ENCODE measurements around the gene TNK1. TPM values are rescaled to one million over a fixed set of nuclear protein-coding genes. Genes with fewer than 3 reads are reported as not detected.

The TNK1 gene
- polyA plus RNA-seq, 2 donors = 6.1 to 9.3 TPM

GRCh38 chr17:7403043-7403726, 22.3 kb downstream of the TNK1 start:
- H3K9me3 ChIP-seq (ENCODE audit: control insufficient read depth in 2 of 2, insufficient read depth in 1 of 2, low read depth in 1 of 2, low read length in 1 of 2) = no peaks in the 10 kb centered on the region
- H3K36me3 ChIP-seq (ENCODE audit: control insufficient read depth in 2 of 2, insufficient read depth in 2 of 2, low read length in 1 of 2) = no peaks in the 10 kb centered on the region
- WGBS, 2 donors = 14 to 16% methylated on average over 16 of the region's 16 CpGs
- H3K4me3 ChIP-seq (ENCODE audit: low read depth in 1 of 2, low read length in 2 of 2) = peak overlapping the region; percentile 66 to 70
- H3K27me3 ChIP-seq (ENCODE audit: control insufficient read depth in 1 of 2, insufficient read depth in 2 of 2, low read length in 2 of 2) = no peaks in the 10 kb centered on the region
- H3K4me1 ChIP-seq (ENCODE audit: control insufficient read depth in 2 of 2, insufficient read depth in 2 of 2, low read length in 1 of 2) = peaks cover 2 to 6% of the 10 kb centered on the region in 2 donors
- H3K27ac ChIP-seq (ENCODE audit: low read depth in 2 of 2, low read length in 1 of 2) = peak overlapping the region; percentile 79 to 98

- Histone ChIP-seq H3K4me1 (ENCODE audit: control insufficient read depth in 2 of 2, insufficient read depth in 2 of 2, low read length in 1 of 2) (peaks cover 2 to 6% of the 10 kb centered on the region in 2 donors), H3K4me3 (ENCODE audit: low read depth in 1 of 2, low read length in 2 of 2) (peak overlapping the region; percentile 66 to 70), H3K36me3 (ENCODE audit: control insufficient read depth in 2 of 2, insufficient read depth in 2 of 2, low read length in 1 of 2) (peaks cover 0 to 2% of the 10 kb centered on the region in 2 donors), H3K9me3 (ENCODE audit: control insufficient read depth in 2 of 2, insufficient read depth in 1 of 2, low read depth in 1 of 2, low read length in 1 of 2) (no peaks in the 10 kb centered on the region), H3K27me3 (ENCODE audit: control insufficient read depth in 1 of 2, insufficient read depth in 2 of 2, low read length in 2 of 2) (no peaks in the 10 kb centered on the region), H3K27ac (ENCODE audit: low read depth in 2 of 2, low read length in 1 of 2) (peak overlapping the region; percentile 79 to 98)
- WGBS, 2 donors = 1% methylated on average over 13 of the region's 13 CpGs
These were observed 22.8 kb downstream of the TNK1 start for GRCh38 chr17:7403727-7403976.

GRCh38 chr17:7403977-7404736, 23.3 kb downstream of the TNK1 start, which contains the start of gene TMEM256:
Gene TMEM256, minus strand, starts transcription at chr17:7404097. Its CDS starts 13 bp downstream, at chr17:7404084.
- H3K9me3 ChIP-seq (ENCODE audit: control insufficient read depth in 2 of 2, insufficient read depth in 1 of 2, low read depth in 1 of 2, low read length in 1 of 2) = no peaks in the 10 kb centered on the region
- H3K27me3 ChIP-seq (ENCODE audit: control insufficient read depth in 1 of 2, insufficient read depth in 2 of 2, low read length in 2 of 2) = no peaks in the 10 kb centered on the region
- 1% methylated on average over 49 of the region's 49 CpGs for WGBS, 2 donors
- peak within 1 kb of the TSS; percentile 80 to 98 for H3K27ac ChIP-seq (ENCODE audit: low read depth in 2 of 2, low read length in 1 of 2)
- peaks cover 2 to 6% of the 10 kb centered on the region in 2 donors for H3K4me1 ChIP-seq (ENCODE audit: control insufficient read depth in 2 of 2, insufficient read depth in 2 of 2, low read length in 1 of 2)
- peaks cover 0 to 4% of the 10 kb centered on the region in 2 donors for H3K36me3 ChIP-seq (ENCODE audit: control insufficient read depth in 2 of 2, insufficient read depth in 2 of 2, low read length in 1 of 2)
- peak within 1 kb of the TSS; percentile 66 to 70 for H3K4me3 ChIP-seq (ENCODE audit: low read depth in 1 of 2, low read length in 2 of 2)

- peak overlapping the region; percentile 66 to 70 for H3K4me3 ChIP-seq (ENCODE audit: low read depth in 1 of 2, low read length in 2 of 2)
These were observed 24.0 kb downstream of the TNK1 start for GRCh38 chr17:7404737-7405349.

GRCh38 chr17:7405350-7406234, 24.7 kb downstream of the TNK1 start:
- Histone ChIP-seq H3K36me3 (ENCODE audit: control insufficient read depth in 2 of 2, insufficient read depth in 2 of 2, low read length in 1 of 2) (peaks cover 0 to 7% of the 10 kb centered on the region in 2 donors), H3K27me3 (ENCODE audit: control insufficient read depth in 1 of 2, insufficient read depth in 2 of 2, low read length in 2 of 2) (no peaks in the 10 kb centered on the region), H3K27ac (ENCODE audit: low read depth in 2 of 2, low read length in 1 of 2) (peak overlapping the region; percentile 80 to 89), H3K4me3 (ENCODE audit: low read depth in 1 of 2, low read length in 2 of 2) (peak overlapping the region; percentile 66 to 70), H3K4me1 (ENCODE audit: control insufficient read depth in 2 of 2, insufficient read depth in 2 of 2, low read length in 1 of 2) (peaks cover 2 to 6% of the 10 kb centered on the region in 2 donors), H3K9me3 (ENCODE audit: control insufficient read depth in 2 of 2, insufficient read depth in 1 of 2, low read depth in 1 of 2, low read length in 1 of 2) (no peaks in the 10 kb centered on the region)
- WGBS, 2 donors = 10 to 12% methylated on average over 30 to 38 of the region's 38 CpGs

More at GRCh38 chr17:7404737-7405349, 24.0 kb downstream of the TNK1 start:
- H3K4me1 ChIP-seq (ENCODE audit: control insufficient read depth in 2 of 2, insufficient read depth in 2 of 2, low read length in 1 of 2) = peaks cover 2 to 6% of the 10 kb centered on the region in 2 donors
- H3K27me3 ChIP-seq (ENCODE audit: control insufficient read depth in 1 of 2, insufficient read depth in 2 of 2, low read length in 2 of 2) = no peaks in the 10 kb centered on the region
- WGBS, 2 donors = 1 to 2% methylated on average over 39 to 65 of the region's 65 CpGs
- H3K36me3 ChIP-seq (ENCODE audit: control insufficient read depth in 2 of 2, insufficient read depth in 2 of 2, low read length in 1 of 2) = peaks cover 0 to 7% of the 10 kb centered on the region in 2 donors
- H3K9me3 ChIP-seq (ENCODE audit: control insufficient read depth in 2 of 2, insufficient read depth in 1 of 2, low read depth in 1 of 2, low read length in 1 of 2) = no peaks in the 10 kb centered on the region
- peak overlapping the region; percentile 80 to 89 for H3K27ac ChIP-seq (ENCODE audit: low read depth in 2 of 2, low read length in 1 of 2)

GRCh38 chr17:7406235-7406825, 25.4 kb downstream of the TNK1 start:
- H3K27ac ChIP-seq (ENCODE audit: low read depth in 2 of 2, low read length in 1 of 2) = no peak overlapping the region
- peaks cover 0 to 7% of the 10 kb centered on the region in 2 donors for H3K36me3 ChIP-seq (ENCODE audit: control insufficient read depth in 2 of 2, insufficient read depth in 2 of 2, low read length in 1 of 2)
- H3K9me3 ChIP-seq (ENCODE audit: control insufficient read depth in 2 of 2, insufficient read depth in 1 of 2, low read depth in 1 of 2, low read length in 1 of 2) = no peaks in the 10 kb centered on the region
- no peak overlapping the region for H3K4me3 ChIP-seq (ENCODE audit: low read depth in 1 of 2, low read length in 2 of 2)
- H3K4me1 ChIP-seq (ENCODE audit: control insufficient read depth in 2 of 2, insufficient read depth in 2 of 2, low read length in 1 of 2) = peaks cover 2 to 6% of the 10 kb centered on the region in 2 donors
- WGBS, 2 donors = 56 to 58% methylated on average over 12 of the region's 12 CpGs
- no peaks in the 10 kb centered on the region for H3K27me3 ChIP-seq (ENCODE audit: control insufficient read depth in 1 of 2, insufficient read depth in 2 of 2, low read length in 2 of 2)

- Histone ChIP-seq H3K27ac (ENCODE audit: low read depth in 2 of 2, low read length in 1 of 2) (no peak overlapping the region), H3K36me3 (ENCODE audit: control insufficient read depth in 2 of 2, insufficient read depth in 2 of 2, low read length in 1 of 2) (peaks cover 0 to 7% of the 10 kb centered on the region in 2 donors), H3K4me1 (ENCODE audit: control insufficient read depth in 2 of 2, insufficient read depth in 2 of 2, low read length in 1 of 2) (peaks cover 2 to 6% of the 10 kb centered on the region in 2 donors), H3K27me3 (ENCODE audit: control insufficient read depth in 1 of 2, insufficient read depth in 2 of 2, low read length in 2 of 2) (no peaks in the 10 kb centered on the region), H3K9me3 (ENCODE audit: control insufficient read depth in 2 of 2, insufficient read depth in 1 of 2, low read depth in 1 of 2, low read length in 1 of 2) (no peaks in the 10 kb centered on the region), H3K4me3 (ENCODE audit: low read depth in 1 of 2, low read length in 2 of 2) (no peak overlapping the region)
- 86 to 89% methylated on average over 13 of the region's 13 CpGs for WGBS, 2 donors
These were observed 26.2 kb downstream of the TNK1 start for GRCh38 chr17:7407082-7407481.

- WGBS, 2 donors = 52 to 61% methylated on average over 10 to 11 of the region's 12 CpGs
- H3K27ac ChIP-seq (ENCODE audit: low read depth in 2 of 2, low read length in 1 of 2) = no peak within 1 kb of the TSS
- peaks cover 0 to 7% of the 10 kb centered on the region in 2 donors for H3K36me3 ChIP-seq (ENCODE audit: control insufficient read depth in 2 of 2, insufficient read depth in 2 of 2, low read length in 1 of 2)
- peaks cover 2 to 6% of the 10 kb centered on the region in 2 donors for H3K4me1 ChIP-seq (ENCODE audit: control insufficient read depth in 2 of 2, insufficient read depth in 2 of 2, low read length in 1 of 2)
- no peaks in the 10 kb centered on the region for H3K27me3 ChIP-seq (ENCODE audit: control insufficient read depth in 1 of 2, insufficient read depth in 2 of 2, low read length in 2 of 2)
- H3K4me3 ChIP-seq (ENCODE audit: low read depth in 1 of 2, low read length in 2 of 2) = no peak within 1 kb of the TSS
- no peaks in the 10 kb centered on the region for H3K9me3 ChIP-seq (ENCODE audit: control insufficient read depth in 2 of 2, insufficient read depth in 1 of 2, low read depth in 1 of 2, low read length in 1 of 2)
These were observed 26.8 kb downstream of the TNK1 start, which contains the start of gene NLGN2 for GRCh38 chr17:7407485-7408251. Gene NLGN2, plus strand, starts transcription at chr17:7407845. Its CDS starts 411 bp downstream, at chr17:7408256.
